Measurements from ENCODE around the gene ENAH.

- TF ChIP-seq CTCF (conservative IDR thresholded peaks at IDR 0.05; ENCODE audit: low read length) (no peak), EZH2phosphoT487 (IDR thresholded peaks at IDR 0.05; ENCODE audit: borderline replicate concordance) (no peak)
These were observed 32.7 kb upstream of the ENAH start for GRCh38 chr1:225685476-225686176.
